ENCODE results near the gene PHAF1. TPM values are rescaled to one million over a fixed set of nuclear protein-coding genes. Genes with fewer than 3 reads are reported as not detected.

The PHAF1 gene
- total RNA-seq, 1 experiment from 2014 or later, result 19.2 TPM

- intact Hi-C loops (cut with micrococcal nuclease), result no loop called here
- Histone ChIP-seq H3K36me3 (ENCODE audit: control insufficient read depth in 1 of 2, insufficient read depth in 2 of 2, low read length in 2 of 2) (peaks cover 36 to 58% of the 10 kb centered on the region in 2 experiments), H3K9me3 (ENCODE audit: control insufficient read depth in 1 of 2, insufficient read depth in 1 of 2, low read depth in 1 of 2, low read length in 2 of 2) (no peaks in the 10 kb centered on the region), H3K4me3 (replicated peaks in 1 of 2; ENCODE audit: low read depth in 1 of 2, low read length in 2 of 2) (no peak overlapping the region), H3K79me2 (ENCODE audit: insufficient read depth, low read length) (no peaks in the 10 kb centered on the region), H3K4me1 (ENCODE audit: control insufficient read depth in 1 of 2, insufficient read depth in 2 of 2, low read length in 2 of 2) (no peaks in the 10 kb centered on the region), H3K9me2 (ENCODE audit: insufficient read depth) (no peaks in the 10 kb centered on the region), H4K20me1 (ENCODE audit: insufficient read depth) (no peaks in the 10 kb centered on the region), H3K27me3 (ENCODE audit: insufficient read depth, low read length) (no peaks in the 10 kb centered on the region), H2AFZ (ENCODE audit: low read depth, low read length, poor library complexity, severe bottlenecking) (no peak overlapping the region), H3K4me2 (ENCODE audit: low read length) (no peak overlapping the region), H3K9ac (ENCODE audit: low read length) (no peak overlapping the region), H3K27ac (ENCODE audit: low read depth, low read length) (no peak overlapping the region)
- TF ChIP-seq CBX3 (IDR thresholded peaks at IDR 0.05; ENCODE audit: low read depth) (no peak), EZH2 (IDR thresholded peaks at IDR 0.05) (no peak), EGR1 (IDR thresholded peaks at IDR 0.05; ENCODE audit: low read depth) (no peak), SP1 (IDR thresholded peaks at IDR 0.05; ENCODE audit: low read depth) (no peak), FOSL1 (IDR thresholded peaks at IDR 0.05; ENCODE audit: low read depth) (no peak), JUND (IDR thresholded peaks at IDR 0.05) (no peak), SIN3A (IDR thresholded peaks at IDR 0.05; ENCODE audit: low read depth) (no peak), RAD21 (IDR thresholded peaks at IDR 0.05; ENCODE audit: low read depth) (no peak), ZNF274 (IDR thresholded peaks at IDR 0.05; ENCODE audit: low read depth, low read length) (no peak), POLR2AphosphoS5 (IDR thresholded peaks at IDR 0.05; ENCODE audit: low read depth, low read length) (no peak), YY1 (IDR thresholded peaks at IDR 0.05; ENCODE audit: extremely low read depth, insufficient replicate concordance, low read depth, low read length) (no peak), MAX (IDR thresholded peaks at IDR 0.05) (no peak)
- TF ChIP-seq, protein P1, sequence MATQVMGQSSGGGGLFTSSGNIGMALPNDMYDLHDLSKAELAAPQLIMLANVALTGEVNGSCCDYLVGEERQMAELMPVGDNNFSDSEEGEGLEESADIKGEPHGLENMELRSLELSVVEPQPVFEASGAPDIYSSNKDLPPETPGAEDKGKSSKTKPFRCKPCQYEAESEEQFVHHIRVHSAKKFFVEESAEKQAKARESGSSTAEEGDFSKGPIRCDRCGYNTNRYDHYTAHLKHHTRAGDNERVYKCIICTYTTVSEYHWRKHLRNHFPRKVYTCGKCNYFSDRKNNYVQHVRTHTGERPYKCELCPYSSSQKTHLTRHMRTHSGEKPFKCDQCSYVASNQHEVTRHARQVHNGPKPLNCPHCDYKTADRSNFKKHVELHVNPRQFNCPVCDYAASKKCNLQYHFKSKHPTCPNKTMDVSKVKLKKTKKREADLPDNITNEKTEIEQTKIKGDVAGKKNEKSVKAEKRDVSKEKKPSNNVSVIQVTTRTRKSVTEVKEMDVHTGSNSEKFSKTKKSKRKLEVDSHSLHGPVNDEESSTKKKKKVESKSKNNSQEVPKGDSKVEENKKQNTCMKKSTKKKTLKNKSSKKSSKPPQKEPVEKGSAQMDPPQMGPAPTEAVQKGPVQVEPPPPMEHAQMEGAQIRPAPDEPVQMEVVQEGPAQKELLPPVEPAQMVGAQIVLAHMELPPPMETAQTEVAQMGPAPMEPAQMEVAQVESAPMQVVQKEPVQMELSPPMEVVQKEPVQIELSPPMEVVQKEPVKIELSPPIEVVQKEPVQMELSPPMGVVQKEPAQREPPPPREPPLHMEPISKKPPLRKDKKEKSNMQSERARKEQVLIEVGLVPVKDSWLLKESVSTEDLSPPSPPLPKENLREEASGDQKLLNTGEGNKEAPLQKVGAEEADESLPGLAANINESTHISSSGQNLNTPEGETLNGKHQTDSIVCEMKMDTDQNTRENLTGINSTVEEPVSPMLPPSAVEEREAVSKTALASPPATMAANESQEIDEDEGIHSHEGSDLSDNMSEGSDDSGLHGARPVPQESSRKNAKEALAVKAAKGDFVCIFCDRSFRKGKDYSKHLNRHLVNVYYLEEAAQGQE (IDR thresholded peaks at IDR 0.05; ENCODE audit: low read depth), result no peak
- TF ChIP-seq, protein P2, sequence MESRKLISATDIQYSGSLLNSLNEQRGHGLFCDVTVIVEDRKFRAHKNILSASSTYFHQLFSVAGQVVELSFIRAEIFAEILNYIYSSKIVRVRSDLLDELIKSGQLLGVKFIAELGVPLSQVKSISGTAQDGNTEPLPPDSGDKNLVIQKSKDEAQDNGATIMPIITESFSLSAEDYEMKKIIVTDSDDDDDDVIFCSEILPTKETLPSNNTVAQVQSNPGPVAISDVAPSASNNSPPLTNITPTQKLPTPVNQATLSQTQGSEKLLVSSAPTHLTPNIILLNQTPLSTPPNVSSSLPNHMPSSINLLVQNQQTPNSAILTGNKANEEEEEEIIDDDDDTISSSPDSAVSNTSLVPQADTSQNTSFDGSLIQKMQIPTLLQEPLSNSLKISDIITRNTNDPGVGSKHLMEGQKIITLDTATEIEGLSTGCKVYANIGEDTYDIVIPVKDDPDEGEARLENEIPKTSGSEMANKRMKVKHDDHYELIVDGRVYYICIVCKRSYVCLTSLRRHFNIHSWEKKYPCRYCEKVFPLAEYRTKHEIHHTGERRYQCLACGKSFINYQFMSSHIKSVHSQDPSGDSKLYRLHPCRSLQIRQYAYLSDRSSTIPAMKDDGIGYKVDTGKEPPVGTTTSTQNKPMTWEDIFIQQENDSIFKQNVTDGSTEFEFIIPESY (IDR thresholded peaks at IDR 0.05; ENCODE audit: extremely low read depth, insufficient replicate concordance, low read length), result no peak
- CTCF ChIA-PET, result interaction anchor here (1.0 to 1.5 kb wide), 2 partner anchors 14 to 38 kb away, joined by 3 to 7 read pairs (median 3); no protein-coding TSS in a partner anchor
- POLR2A ChIA-PET, result no interaction called here
- ATAC-seq (no peak), DNase-seq (ENCODE audit: low read depth, low spot score) (no peak)
- RAD21 ChIA-PET (ENCODE audit: low non-redundant PET in 1 of 2, low total read pairs in 2 of 2, uncharacterized antibody in 2 of 2, unreplicated experiment in 2 of 2), result no interaction called here
- BruUV-seq (replicated peaks), result no TSS peak
Observed at GRCh38 chr16:67141391-67141790, 31.6 kb downstream of the PHAF1 start.
